ENCODE data around the gene RETNLB. TPM values are rescaled to one million over a fixed set of nuclear protein-coding genes. Genes with fewer than 3 reads are reported as not detected.

The RETNLB gene, protein sequence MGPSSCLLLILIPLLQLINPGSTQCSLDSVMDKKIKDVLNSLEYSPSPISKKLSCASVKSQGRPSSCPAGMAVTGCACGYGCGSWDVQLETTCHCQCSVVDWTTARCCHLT
- total RNA-seq = not detected
- long read RNA-seq = 0 reads

DNA sequence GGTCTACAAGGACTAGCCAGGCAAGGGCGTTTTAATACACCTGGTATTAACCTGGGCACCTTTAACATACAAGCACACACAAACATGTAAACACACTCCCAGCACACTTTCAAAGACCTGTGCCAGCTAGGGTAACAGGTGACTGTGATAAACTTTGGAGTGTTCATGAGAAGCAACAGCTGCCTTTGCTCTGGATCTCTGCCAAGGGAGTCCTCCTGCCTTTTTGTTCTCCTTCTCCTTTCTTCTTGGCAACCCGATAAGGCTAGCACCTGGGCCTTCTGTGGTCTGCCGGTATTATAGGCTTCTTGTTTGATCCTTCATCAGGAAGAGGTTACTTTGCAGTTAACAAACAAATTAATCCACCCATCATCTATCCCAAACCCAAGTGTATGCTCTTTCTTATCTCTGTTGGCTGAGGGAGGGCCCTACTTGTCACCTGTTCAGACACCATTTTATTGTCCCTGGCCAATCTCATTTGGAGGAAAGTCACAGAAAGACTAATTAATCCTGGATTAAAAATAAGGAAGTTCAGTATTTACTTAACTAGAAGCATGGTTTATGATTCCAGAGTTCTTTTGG, at the start of gene RETNLB:
TSS of gene RETNLB (minus strand) at position 7 of the 579 bp plus-strand sequence. CDS start 225 bp downstream, outside the sequence.
- TF ChIP-seq, protein P1, sequence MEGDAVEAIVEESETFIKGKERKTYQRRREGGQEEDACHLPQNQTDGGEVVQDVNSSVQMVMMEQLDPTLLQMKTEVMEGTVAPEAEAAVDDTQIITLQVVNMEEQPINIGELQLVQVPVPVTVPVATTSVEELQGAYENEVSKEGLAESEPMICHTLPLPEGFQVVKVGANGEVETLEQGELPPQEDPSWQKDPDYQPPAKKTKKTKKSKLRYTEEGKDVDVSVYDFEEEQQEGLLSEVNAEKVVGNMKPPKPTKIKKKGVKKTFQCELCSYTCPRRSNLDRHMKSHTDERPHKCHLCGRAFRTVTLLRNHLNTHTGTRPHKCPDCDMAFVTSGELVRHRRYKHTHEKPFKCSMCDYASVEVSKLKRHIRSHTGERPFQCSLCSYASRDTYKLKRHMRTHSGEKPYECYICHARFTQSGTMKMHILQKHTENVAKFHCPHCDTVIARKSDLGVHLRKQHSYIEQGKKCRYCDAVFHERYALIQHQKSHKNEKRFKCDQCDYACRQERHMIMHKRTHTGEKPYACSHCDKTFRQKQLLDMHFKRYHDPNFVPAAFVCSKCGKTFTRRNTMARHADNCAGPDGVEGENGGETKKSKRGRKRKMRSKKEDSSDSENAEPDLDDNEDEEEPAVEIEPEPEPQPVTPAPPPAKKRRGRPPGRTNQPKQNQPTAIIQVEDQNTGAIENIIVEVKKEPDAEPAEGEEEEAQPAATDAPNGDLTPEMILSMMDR (IDR thresholded peaks at IDR 0.05) = no peak
- no peak for ATAC-seq
- Histone ChIP-seq H3K27ac (no peak within 1 kb of the TSS), H3K27me3 (ENCODE audit: low read depth) (no peaks in the 10 kb centered on the region), H3K4me1 (no peaks in the 10 kb centered on the region), H3K36me3 (no peaks in the 10 kb centered on the region), H3K4me3 (no peak within 1 kb of the TSS), H3K9me3 (no peaks in the 10 kb centered on the region)
- intact Hi-C loops (cut with DNase I) = no loop called here
- DNase-seq = no peak

DNA sequence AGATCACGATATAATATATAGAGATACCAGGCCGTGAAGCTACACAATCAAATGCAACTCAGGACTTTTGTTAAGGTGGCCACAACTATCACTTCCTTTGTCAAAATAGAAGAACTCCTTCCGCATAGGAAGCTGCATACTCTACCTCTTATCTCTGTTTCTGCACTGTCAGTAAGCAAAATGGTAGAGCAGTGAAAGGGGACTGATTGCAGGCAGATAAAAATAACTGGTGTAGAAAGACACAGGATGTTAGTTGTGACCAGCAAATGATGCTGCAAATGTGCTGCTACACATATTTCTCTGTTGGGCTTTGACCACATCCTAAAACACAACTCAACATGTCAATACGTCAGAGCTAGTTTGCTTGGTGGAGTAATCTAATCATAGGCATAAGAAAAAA, 49.1 kb upstream of the RETNLB start:
- Histone ChIP-seq H3K4me1 (no peaks in the 10 kb centered on the region), H3K27me3 (ENCODE audit: low read depth) (no peaks in the 10 kb centered on the region), H3K9me3 (no peaks in the 10 kb centered on the region), H3K27ac (no peak overlapping the region), H3K36me3 (no peaks in the 10 kb centered on the region), H3K4me3 (no peak overlapping the region)
- intact Hi-C loops (cut with DNase I) = no loop called here
- TF ChIP-seq, protein P1 (IDR thresholded peaks at IDR 0.05) = no peak
- ATAC-seq = peak; percentile 47 to 63
- no peak for DNase-seq

DNA sequence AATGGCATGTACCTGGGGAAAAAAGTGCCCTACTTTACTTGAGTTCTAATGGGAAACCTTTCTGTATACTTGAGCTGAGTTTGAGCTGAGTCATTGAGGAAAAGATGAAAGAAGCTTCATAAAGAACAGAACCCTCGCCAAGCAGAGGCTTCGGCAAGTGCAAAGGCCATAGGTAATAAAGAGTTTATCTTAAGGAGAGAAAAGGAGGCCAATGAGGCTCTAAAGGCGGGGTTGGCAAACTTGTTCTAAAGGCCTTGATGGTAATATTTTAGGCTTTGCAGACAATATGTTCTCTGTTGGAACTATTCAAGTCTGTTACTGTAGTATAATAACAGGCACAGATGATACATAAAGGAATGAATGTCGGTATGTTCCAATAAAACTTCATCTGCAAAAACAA, 47.8 kb upstream of the RETNLB start:
- Histone ChIP-seq H3K4me3 (no peak overlapping the region), H3K27ac (no peak overlapping the region), H3K4me1 (no peaks in the 10 kb centered on the region), H3K36me3 (no peaks in the 10 kb centered on the region), H3K9me3 (no peaks in the 10 kb centered on the region), H3K27me3 (ENCODE audit: low read depth) (no peaks in the 10 kb centered on the region)
- ATAC-seq (no peak), DNase-seq (no peak)
- intact Hi-C loops (cut with DNase I) = no loop called here
- TF ChIP-seq, protein P1 (IDR thresholded peaks at IDR 0.05) = no peak

DNA sequence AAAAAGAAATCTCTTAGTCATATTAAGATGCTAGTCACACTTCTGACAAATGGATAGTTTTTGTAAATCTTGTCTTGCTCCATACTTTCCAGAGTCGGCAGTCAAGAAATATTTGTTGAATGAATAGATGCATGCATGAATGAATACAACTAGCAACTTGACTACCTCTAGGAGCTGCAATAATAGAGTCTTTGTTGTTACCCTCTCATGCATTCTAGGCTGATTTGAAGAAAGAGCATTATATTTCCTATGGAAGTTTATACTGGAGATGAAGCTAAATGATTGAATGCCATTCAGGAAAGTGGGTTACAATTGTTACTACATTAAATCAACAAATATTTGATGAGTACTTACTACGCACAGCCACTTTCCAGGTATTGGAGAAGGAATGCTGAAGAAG, 47.2 kb upstream of the RETNLB start:
- no peak for ATAC-seq
- H3K4me3 ChIP-seq = no peak overlapping the region
- no peak overlapping the region for H3K27ac ChIP-seq
- H3K27me3 ChIP-seq (ENCODE audit: low read depth) = no peaks in the 10 kb centered on the region
- no peaks in the 10 kb centered on the region for H3K9me3 ChIP-seq
- intact Hi-C loops (cut with DNase I) = no loop called here
- H3K4me1 ChIP-seq = no peaks in the 10 kb centered on the region
- TF ChIP-seq, protein P1 (IDR thresholded peaks at IDR 0.05) = no peak
- no peaks in the 10 kb centered on the region for H3K36me3 ChIP-seq
- DNase-seq = no peak

DNA sequence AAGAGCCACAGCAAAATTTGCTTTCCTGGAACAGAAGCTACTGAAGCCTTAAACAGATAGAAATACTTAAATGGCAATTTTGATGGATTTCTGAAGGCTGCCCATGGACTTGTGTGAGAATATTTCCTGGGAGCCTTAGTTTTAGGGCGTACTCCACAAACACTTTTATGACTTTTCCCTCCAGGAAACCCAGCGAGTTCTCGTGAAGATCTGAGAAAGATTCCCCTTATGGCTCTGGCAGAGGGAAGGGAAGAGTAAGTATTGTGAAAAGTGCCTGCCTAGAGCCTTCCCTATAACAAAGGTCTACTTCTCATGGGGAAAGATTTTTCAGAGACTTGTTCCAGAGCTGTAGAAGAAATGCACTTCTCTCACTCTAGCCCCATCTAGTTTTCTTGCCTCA, 34.3 kb upstream of the RETNLB start:
- no peak overlapping the region for H3K27ac ChIP-seq
- no peaks in the 10 kb centered on the region for H3K27me3 ChIP-seq (ENCODE audit: low read depth)
- H3K9me3 ChIP-seq = no peaks in the 10 kb centered on the region
- TF ChIP-seq, protein P1 (IDR thresholded peaks at IDR 0.05) = no peak
- H3K36me3 ChIP-seq = no peaks in the 10 kb centered on the region
- ATAC-seq (no peak), DNase-seq (no peak)
- no peak overlapping the region for H3K4me3 ChIP-seq
- intact Hi-C loops (cut with DNase I) = no loop called here
- no peaks in the 10 kb centered on the region for H3K4me1 ChIP-seq

Data from lower lobe of right lung (tissue), 2 donors.